HG03108 (cell line): ENCODE results near the gene MTLN.
A peak's percentile ranks its signal among the peaks of the same experiment; 100 is the strongest.
"Not testable (repeated sequence)": the region's sequence is repeated elsewhere in the genome, so short reads cannot be mapped to it uniquely, and the experiment has no call there.

Experiments used
- ATAC-seq: cut with Tn5 transposase; IDR thresholded peaks from one replicate; pipeline ENCODE4 v1.9.1; 2021; ENCODE audit warnings: moderate library complexity; ENCODE audit not compliant: unreplicated experiment

MTLN gene, protein sequence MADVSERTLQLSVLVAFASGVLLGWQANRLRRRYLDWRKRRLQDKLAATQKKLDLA

DNA sequence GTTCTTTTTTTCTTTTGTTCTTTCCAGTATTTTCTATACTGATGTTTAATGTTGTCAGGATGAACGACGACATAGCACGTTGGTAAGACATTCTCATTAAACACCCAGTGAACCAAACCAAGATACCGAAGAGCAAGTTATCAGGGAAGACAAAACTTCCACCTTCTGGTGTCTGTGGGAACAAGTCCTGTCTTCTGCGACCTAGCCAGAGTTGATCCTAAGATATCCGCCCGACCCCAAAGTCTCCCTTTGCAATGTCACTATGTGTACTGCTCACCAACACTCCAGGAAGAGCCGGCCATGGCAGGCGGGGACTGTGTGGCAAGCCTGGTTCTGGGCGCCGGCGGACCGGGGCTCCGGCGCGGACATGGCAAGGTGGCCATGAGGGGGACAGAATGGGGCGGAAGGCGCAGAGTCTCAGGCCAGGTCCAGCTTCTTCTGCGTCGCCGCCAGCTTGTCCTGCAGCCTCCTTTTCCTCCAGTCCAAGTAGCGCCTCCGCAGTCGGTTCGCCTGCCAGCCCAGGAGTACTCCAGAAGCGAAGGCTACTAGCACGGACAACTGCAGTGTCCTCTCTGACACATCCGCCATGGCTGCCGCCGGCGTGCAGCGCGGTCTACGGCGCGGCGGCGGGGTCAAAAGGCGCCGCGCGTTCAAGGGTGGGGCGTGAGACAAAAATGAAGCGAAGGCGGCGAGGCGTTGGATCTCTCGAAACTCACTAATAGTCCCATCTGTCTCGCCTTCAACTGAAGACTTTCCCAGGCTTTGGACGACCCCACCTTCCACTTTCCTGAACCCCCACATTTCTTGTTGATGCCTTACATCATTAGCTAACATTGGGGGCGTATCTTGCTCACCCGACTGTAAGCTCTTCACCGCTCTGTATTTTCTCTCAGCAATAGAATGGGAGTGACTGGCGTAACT lies at the start of gene MTLN:
Gene MTLN (minus strand): TSS at position 610 of the 921 bp plus-strand sequence. CDS start 22 bp downstream, at position 588.
- peak; percentile 90 for ATAC-seq

DNA sequence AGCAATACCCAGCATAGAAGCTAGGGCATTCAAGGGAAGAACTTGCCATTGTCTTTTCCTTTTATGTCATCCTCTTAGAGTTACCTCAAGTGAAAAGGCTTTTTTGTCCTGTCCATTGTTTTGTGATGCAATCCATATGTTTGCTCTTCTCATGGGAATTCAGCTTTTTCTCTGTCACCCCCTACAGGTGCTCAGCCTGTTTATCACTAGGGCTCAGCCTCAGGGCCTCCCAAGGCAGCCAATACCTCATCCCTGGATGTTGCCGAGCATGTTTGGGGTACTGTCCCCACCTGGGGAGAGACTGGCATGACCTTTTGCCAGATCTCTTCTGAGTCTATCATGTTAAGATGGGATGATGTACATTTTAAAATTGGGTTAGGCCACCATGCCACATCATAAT lies 49.6 kb upstream of the MTLN start:
- ATAC-seq = not testable (repeated sequence)

DNA sequence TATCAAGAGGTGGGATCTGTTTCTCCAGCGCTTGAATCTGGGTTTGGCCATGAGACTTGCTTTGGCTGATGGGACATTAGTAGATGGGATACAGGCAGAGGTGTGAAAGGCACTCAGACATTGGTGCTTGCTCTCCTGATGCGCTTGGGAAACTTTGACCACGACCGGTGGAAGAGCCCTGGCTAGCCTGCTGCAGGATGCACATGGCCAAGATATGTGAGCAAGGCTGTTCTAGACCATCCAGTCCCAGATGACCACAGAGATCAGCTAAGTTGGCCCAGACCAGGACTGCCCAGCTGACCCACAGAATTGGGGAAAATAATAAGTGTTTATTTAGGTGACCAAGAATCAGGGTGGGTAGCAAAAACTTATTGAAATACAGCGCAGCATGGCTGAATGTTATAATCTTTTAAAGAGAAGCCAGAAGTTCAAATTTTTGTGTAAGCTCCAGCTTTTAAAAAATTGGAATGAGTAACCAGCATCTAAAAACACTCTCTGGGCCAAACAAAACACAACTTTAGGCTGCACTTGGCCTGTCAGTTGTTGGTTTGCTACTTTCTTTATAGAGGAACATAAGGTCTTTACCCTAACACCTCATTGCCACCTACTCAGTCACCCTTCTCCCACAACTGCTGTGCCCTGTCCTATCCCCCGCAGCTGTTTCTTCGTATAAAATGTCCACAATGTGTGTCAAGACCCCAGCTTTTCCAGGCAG lies 35.9 kb upstream of the MTLN start:
- not testable (repeated sequence) for ATAC-seq

DNA sequence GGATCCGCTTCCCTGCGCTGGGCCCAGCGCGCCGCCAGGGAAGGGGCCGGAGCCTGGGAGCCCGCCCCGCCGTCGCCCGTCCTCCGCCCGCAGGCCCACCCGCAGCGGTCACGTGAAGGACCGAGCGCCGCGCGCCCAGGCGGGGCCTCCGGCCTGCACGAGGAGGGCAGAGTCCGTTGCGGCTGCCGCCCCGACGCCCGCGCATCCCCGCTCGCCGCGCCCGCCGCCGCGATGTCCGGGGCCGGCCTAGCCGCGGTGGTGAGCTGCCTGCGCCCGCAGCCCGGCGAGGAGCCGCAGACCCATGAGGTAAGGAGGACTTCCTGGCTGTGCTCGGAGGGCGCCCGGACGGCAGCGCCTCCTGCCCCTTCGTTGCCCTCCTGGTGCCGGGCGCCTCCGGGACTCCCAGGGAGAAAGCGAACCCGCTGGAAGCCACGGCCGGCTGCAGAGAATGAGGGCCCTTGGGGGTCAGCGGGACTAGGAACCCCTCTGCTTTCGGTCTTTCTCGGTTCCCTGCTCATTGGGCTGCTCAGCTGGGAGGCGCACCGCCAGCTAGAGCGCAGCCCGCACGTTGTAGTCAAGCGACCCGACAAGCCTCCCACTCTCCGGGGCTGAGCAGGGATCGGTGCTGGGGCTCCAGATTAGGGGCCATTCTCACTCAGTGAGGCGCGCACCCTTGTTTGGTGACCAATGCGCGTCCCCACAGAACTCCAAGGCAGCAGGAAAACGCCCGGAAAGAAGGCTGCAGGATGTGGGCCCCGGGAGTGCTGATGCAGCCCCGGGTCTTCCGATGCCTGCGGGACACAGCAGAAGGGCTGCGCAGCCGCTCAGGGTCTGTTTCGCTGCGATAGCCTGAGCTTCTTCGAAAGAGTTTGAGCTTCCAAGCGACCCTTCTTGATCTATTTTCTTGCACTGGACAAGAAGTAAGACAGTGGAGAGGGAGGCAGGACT lies 33.4 kb upstream of the MTLN start:
- not testable (repeated sequence) for ATAC-seq

DNA sequence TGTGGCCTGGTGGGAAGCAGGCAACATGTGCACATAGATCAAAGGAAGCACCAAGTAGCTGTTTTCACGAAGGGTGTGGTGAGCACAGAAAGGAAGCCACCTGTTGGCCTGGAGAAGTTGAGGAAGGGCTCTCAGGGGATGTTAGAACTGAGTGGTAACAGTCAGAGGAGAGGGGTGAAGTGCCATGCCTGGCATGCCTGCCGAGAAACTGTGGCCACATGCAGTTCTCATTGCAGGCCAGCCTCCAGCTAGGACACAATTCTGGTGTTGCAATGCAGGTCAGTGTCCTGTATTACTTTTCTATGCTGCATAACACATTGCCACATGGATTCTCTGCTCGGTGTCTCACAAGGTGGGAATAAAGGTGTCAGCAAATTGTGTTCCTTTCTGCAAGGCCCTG lies 30.9 kb upstream of the MTLN start:
- ATAC-seq = not testable (repeated sequence)

DNA sequence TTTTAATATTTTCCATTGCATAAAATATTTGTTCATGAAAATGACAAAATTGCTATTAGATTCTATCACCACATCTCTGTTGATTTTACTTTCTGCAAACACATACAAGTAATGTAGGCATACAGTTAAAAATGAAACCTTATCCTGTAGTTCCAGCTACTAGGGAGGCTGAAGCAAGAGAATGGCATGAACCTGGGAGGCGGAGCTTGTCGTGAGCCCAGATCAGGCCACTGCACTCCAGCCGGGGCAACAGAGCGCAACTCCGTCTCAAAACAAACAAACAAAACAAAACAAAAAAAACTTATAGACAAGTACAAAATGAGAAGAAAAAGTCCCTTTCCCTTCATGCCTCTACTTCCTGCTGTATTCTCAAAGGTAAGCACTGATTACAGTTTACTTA lies 22.2 kb upstream of the MTLN start:
- ATAC-seq = not testable (repeated sequence)

DNA sequence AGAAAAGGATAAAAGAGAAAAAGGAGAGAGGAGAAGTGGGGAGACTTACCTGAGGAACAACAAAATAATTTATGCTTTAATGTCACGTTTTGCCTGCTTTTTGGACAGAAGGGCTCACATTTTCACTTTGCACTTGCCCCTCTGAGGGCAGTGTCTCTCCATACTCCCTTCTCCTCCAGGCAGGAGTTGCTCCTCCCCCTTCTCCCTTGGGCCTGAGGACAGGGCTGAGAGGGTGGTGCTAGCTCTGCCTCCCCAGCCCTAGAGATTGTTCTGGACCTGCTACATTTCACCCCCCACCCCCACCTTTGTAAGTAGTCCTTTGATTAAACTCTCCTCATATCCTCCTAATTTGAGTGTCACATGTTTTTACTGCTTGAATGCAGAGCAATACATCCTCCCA lies 17.5 kb upstream of the MTLN start:
- not testable (repeated sequence) for ATAC-seq

DNA sequence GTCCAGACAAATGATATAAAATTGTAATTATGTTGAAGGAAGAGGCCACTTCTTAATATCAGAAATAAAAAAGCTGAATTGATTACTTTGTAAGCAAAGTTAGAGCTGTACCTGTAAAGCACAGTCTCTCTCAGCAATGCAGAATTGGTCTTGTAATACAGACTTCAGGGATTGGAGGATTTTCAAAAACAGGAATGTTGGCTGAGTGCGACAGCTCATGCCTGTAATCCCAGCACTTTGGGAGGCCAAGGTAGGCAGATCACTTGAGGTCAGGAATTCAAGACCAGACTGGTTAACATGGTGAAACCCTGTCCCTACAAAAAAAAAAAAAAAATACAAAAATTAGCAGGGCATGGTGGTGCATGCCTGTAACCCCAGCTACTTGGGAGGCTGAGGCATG lies 10.3 kb upstream of the MTLN start:
- ATAC-seq = not testable (repeated sequence)

DNA sequence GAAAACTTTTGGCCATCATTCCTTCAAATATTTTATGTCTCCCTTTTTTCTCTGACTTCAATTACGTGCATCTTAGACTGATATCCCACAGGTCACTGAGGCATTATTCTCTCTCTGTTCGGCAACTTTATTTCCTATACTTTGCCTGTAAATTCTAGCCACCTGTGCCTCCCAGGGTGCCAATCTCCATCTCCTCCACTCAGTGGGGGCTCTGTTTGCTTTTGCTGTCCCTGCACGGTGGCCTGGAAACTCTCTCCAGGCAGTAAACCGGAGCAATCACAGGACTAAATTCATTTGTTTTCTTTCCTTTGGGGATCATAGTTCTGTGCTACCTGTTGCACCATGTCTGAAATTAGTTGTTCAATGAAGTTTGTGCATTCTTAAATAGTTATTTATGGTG lies 9.6 kb upstream of the MTLN start:
- ATAC-seq = no peak

DNA sequence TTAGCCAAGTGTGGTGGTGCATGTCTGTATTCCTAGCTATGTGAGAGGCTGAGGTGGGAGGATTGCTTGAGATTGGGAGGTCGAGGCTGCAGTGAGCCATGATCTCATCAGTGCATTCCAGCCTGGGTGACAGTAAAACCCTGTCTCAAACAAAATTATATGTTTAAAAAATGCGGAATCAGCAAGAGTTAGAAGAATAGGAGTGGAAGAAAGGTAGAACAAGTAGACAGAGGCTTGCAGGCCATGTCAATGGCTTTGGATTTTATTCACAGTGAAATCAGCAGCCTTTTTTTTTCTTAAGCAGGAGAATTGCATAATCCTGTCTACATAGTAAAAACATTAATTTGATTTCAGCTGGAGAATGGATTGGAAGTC lies 7.8 kb upstream of the MTLN start:
- ATAC-seq = no peak

DNA sequence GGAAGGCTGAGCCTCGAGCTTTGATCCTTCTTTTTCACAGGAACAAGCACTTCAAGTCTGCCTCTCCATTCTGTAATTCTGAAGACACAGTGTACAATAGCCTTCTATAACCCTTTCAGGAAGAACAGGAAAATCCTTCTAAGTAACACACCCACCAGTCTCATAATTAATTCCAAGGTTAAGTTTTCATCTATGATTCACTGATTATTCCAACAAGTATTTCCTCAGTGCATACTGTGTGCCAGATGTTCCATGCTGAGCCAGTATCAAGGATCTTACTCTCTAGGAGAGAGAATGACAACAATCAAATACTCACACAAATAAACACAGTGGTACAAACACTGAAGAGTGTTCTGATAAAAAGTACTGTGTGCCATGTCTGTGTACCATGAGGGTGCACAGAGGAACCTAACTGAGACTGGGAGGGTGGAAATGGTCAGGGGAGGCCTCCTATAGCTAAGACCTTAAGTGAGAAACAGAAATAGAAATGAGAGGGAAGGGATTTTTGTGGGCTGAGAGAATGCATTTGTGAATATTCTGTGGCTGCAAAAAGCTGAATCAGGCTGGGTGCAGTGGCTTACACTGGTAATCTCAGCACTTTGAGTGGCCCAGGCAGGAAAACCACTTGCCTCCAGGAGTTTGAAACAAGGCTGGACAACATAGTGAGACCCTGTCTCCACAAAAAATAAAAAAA lies 7.3 kb upstream of the MTLN start:
- ATAC-seq = no peak

DNA sequence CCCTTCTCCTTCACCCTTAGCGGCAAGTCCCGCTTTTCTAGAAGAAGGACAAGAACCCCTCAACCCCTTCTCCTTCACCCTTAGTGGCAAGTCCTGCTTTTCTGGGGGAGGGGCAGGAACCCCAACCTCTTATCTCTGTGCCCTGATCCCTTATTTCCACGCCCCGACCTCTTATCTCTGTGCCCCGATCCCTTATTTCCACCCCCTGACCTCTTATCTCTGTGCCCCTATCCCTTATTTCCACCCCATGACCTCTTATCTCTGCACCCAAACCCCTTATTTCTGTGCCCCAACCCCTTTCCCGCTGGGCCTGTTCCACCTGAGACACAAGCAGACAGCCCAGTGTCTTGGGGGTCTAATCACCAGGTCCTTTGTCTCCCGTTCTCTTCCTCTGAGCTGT lies 6.5 kb upstream of the MTLN start:
- ATAC-seq = not testable (repeated sequence)

DNA sequence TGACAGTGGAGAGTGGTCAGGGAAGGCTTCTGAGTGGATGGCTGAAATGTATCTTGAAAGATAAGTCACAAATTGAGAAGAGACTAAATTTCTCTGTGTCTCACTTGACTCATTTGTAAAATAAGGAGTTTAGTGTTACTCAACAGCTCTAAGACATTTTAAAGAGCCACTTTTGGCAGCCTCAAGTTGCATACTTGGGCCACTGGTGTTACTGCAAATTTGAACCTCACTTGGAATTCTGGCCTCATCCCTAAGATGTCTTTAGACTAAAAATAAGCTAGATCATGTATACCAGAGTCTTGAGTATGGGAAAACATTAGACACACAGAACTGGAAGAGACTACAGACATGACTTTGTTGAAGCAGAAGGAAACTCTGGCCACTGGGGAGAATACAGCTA lies 4.5 kb upstream of the MTLN start:
- no peak for ATAC-seq

DNA sequence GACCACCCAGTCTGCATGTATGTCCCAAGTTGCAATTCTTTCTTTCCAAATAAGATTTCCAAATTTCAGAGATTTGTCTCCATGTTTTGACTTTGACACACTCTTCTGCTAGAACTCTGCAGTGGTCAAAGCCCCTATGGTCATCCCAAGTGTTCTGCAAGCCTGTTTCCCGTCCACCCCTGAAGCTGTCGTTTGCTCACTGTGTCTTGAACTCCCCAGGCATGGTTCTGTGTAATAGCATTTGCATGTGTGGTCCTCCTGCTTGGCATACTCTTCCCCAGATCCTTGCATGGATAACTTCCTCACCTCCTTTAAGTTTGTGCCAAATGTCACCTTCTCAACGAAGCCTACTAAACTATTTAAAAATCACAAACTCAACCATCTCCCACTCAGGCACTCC lies 3.9 kb upstream of the MTLN start:
- no peak for ATAC-seq

DNA sequence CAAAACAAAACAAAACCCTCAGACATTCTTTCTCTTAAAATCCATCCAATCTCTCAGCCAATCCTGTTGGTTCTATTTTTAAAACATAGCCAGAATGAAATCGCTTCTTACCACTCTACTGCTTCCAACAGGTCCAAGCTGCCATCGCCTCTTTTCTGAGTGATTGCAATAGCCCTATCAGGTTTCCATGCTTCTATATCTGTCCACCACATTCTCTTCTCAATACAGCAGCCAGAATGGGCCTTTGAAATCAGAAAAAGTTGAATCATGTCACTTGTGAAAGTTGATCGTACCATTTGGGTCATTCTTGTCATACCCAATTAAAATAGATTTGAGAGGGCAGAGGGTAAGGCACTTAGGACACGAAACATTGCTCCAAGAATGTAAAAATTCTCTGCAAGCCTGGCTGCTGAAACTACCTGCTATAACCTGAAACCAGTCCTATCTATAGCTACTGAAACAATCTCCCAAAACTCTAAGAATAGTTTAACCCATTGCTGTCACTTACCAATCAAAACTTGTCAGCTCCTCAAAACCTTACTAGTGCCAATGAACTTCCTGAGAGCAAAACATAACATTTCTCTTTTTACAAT lies 3.3 kb upstream of the MTLN start:
- ATAC-seq = no peak

DNA sequence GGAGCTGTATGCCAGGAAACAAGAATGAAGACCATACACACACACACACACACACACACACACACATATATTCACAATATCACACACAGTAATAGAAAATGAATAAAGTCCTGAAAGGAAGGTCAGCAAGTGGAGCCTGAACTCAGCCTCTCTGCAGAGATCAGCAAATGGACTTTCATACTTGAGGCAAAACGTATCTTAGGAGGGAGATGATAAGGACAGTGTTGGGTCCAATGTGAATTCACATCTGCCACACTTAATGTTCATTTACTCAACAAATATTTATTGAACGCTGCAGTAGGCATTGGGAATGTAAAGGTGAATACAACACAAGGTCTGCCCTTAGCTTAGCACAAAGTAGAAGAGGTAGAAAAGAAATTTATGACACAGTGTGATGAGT lies 2.7 kb upstream of the MTLN start:
- no peak for ATAC-seq

DNA sequence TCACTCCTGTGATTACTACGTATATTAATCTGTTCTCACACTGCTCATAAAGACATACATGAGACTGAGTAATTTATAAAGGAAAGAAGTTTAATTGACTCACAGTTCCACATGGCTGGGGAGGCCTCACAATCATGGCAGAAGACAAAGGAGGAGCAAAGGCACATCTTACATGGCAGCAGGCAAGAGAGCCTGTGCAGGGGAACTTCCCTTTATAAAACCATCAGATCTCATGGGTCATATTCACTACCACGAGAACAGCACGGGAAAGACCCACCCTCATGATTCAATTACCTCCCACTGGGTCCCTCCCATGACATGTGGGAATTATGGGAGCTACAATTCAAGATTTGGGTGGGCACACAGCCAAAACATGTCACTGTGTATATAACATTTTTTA lies 1.2 kb upstream of the MTLN start:
- not testable (repeated sequence) for ATAC-seq

DNA sequence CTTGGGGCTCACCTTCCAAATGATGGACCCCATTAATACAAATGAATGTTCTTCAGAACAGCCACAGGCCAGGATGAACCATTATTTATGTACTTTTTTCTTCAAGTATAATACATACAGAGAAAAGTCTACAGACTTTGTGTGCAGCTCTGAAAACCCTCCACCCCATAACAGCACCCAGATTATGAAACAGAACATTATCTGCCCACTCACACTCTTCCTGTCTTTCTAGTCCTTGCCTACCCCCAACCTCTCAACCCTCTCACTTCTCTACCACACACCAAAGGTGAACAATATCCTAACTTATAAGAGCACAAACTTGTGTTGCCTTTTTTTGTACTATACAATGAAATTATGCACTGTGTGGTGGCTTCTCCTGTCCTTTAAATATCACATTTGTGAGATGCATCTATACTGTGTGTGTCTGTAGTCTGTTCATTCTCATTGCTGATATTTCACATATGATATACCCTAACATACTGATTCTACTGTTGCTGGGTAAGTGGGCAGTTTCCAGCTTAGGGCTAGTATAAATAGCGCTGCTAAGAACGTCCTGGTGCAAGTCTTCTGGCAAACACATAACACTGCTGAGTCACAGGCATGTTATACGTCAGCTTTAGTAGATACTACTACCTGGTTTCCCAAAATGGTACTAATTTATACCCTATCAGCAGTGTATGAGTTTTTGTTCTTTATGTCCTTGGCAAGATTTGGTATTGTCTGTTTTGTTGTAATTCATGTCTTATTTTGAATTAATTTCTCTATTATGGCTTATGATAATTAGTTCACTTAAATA lies 6.5 kb downstream of the MTLN start:
- no peak for ATAC-seq
